NCI-H1436 (cell line): ENCODE results near the gene TRHDE.

Experiments used
- DNase-seq: peaks from one replicate; lab custom pipeline; 2025; lab: John Stamatoyannopoulos, UW

TRHDE gene

GRCh38 chr12:72274931-72275330, 2.8 kb downstream of the TRHDE start:
- no peak for DNase-seq

- no peak for DNase-seq
Observed at GRCh38 chr12:72275526-72275925, 3.4 kb downstream of the TRHDE start.

- DNase-seq, result no peak
Observed at GRCh38 chr12:72276181-72276805, 4.1 kb downstream of the TRHDE start.

- no peak for DNase-seq
Observed at GRCh38 chr12:72277415-72277814, 5.2 kb downstream of the TRHDE start.

GRCh38 chr12:72278894-72279293, 6.7 kb downstream of the TRHDE start:
- DNase-seq, result no peak

GRCh38 chr12:72281126-72281525, 9.0 kb downstream of the TRHDE start:
- no peak for DNase-seq

GRCh38 chr12:72282721-72283120, 10.6 kb downstream of the TRHDE start:
- DNase-seq, result no peak

- no peak for DNase-seq
Observed at GRCh38 chr12:72285861-72286260, 13.7 kb downstream of the TRHDE start.

GRCh38 chr12:72286526-72286925, 14.4 kb downstream of the TRHDE start:
- DNase-seq, result no peak

- DNase-seq, result no peak
Observed at GRCh38 chr12:72288436-72288835, 16.3 kb downstream of the TRHDE start.

- no peak for DNase-seq
Observed at GRCh38 chr12:72288911-72289310, 16.7 kb downstream of the TRHDE start.

GRCh38 chr12:72289633-72290032, 17.5 kb downstream of the TRHDE start:
- no peak for DNase-seq

- no peak for DNase-seq
Observed at GRCh38 chr12:72291175-72291574, 19.0 kb downstream of the TRHDE start.

GRCh38 chr12:72293701-72294100, 21.5 kb downstream of the TRHDE start:
- DNase-seq, result no peak

GRCh38 chr12:72295101-72295500, 22.9 kb downstream of the TRHDE start:
- DNase-seq, result no peak

GRCh38 chr12:72295744-72296143, 23.6 kb downstream of the TRHDE start:
- no peak for DNase-seq

GRCh38 chr12:72296389-72296788, 24.2 kb downstream of the TRHDE start:
- no peak for DNase-seq

GRCh38 chr12:72297666-72298065, 25.5 kb downstream of the TRHDE start:
- no peak for DNase-seq

GRCh38 chr12:72300728-72301127, 28.6 kb downstream of the TRHDE start:
- no peak for DNase-seq

- no peak for DNase-seq
Observed at GRCh38 chr12:72304751-72305150, 32.6 kb downstream of the TRHDE start.

- DNase-seq, result no peak
Observed at GRCh38 chr12:72307229-72307628, 35.1 kb downstream of the TRHDE start.

- no peak for DNase-seq
Observed at GRCh38 chr12:72311946-72312345, 39.8 kb downstream of the TRHDE start.

- no peak for DNase-seq
Observed at GRCh38 chr12:72313806-72314205, 41.6 kb downstream of the TRHDE start.

GRCh38 chr12:72315858-72316257, 43.7 kb downstream of the TRHDE start:
- no peak for DNase-seq

- DNase-seq, result no peak
Observed at GRCh38 chr12:72318341-72318740, 46.2 kb downstream of the TRHDE start.
